M059J (cell line): Measurements from ENCODE around the gene FAM236B. TPM values are rescaled to one million over a fixed set of nuclear protein-coding genes. Genes with fewer than 3 reads are reported as not detected.
"Not testable (repeated sequence)": the region's sequence is repeated elsewhere in the genome, so short reads cannot be mapped to it uniquely, and the experiment has no call there.

Source experiments
- DNase-seq: peaks from one replicate; pipeline ENCODE4 v3.0.0-alpha.2; 2012; ENCODE audit warnings: low read depth
- total RNA-seq: library from RNA; depleted of rRNA; stranded (reverse); fragments of >200 nt; shearing (Covaris generic); gene quantifications from 2 replicates; pipeline ENCODE4 v1.2.3, GENCODE V29; 2014; rRNA removed

Gene FAM236B
- total RNA-seq = not detected in 2 replicates

- DNase-seq = not testable (repeated sequence)
These were observed at the start of gene FAM236B for GRCh38 chrX:72782560-72782959. Gene FAM236B (minus strand): TSS chrX:72782660. CDS start chrX:72782560, 100 bp downstream.

- not testable (repeated sequence) for DNase-seq
These were observed 48.2 kb upstream of the FAM236B start for GRCh38 chrX:72830701-72831100.

GRCh38 chrX:72808110-72808509 is 25.6 kb upstream of the FAM236B start, which contains the start of gene FAM236D:
Gene FAM236D (minus strand): TSS chrX:72808210. CDS start chrX:72808110, 100 bp downstream.
- DNase-seq = not testable (repeated sequence)

- not testable (repeated sequence) for DNase-seq
These were observed 7.9 kb upstream of the FAM236B start for GRCh38 chrX:72790390-72790789.

- DNase-seq = not testable (repeated sequence)
These were observed 5.7 kb upstream of the FAM236B start for GRCh38 chrX:72788142-72788541.

GRCh38 chrX:72783964-72784363 is 1.5 kb upstream of the FAM236B start:
- not testable (repeated sequence) for DNase-seq

GRCh38 chrX:72783365-72783936 is 991 bp upstream of the FAM236B start:
- DNase-seq = not testable (repeated sequence)

GRCh38 chrX:72778146-72778545 is 4.3 kb downstream of the FAM236B start:
- not testable (repeated sequence) for DNase-seq

- DNase-seq = not testable (repeated sequence)
These were observed 5.0 kb downstream of the FAM236B start for GRCh38 chrX:72777467-72777790.

GRCh38 chrX:72776653-72777466 is 5.6 kb downstream of the FAM236B start, which contains the start of gene DMRTC1B:
Gene DMRTC1B (plus strand): TSS chrX:72776890. CDS start chrX:72845136, 68,246 bp downstream.
- DNase-seq = not testable (repeated sequence)

GRCh38 chrX:72760454-72760853 is 22.0 kb downstream of the FAM236B start:
- not testable (repeated sequence) for DNase-seq

GRCh38 chrX:72748545-72748944 is 33.9 kb downstream of the FAM236B start:
- DNase-seq = not testable (repeated sequence)

- not testable (repeated sequence) for DNase-seq
These were observed 36.9 kb downstream of the FAM236B start for GRCh38 chrX:72745546-72745945.

GRCh38 chrX:72735561-72735960 is 46.9 kb downstream of the FAM236B start:
- no peak for DNase-seq

- DNase-seq = not testable (repeated sequence)
These were observed 48.8 kb downstream of the FAM236B start for GRCh38 chrX:72733636-72734035.

Other genes starting within 250 kb of the FAM236B start
- 38.3 and 68.8 TPM in 2 replicates for gene HDAC8, start 209.8 kb downstream of the FAM236B start, total RNA-seq
- gene PHKA1, start 68.4 kb downstream of the FAM236B start, total RNA-seq = 0.12 and 0.20 TPM in 2 replicates
- not detected in 2 replicates for gene DMRTC1B, start 5.8 kb downstream of the FAM236B start, total RNA-seq
- gene FAM236D, start 25.6 kb upstream of the FAM236B start, total RNA-seq = not detected in 2 replicates
- gene FAM236C, start 130.0 kb upstream of the FAM236B start, total RNA-seq = not detected in 2 replicates
- not detected in 2 replicates for gene FAM236A, start 155.5 kb upstream of the FAM236B start, total RNA-seq
- gene DMRTC1, start 161.2 kb upstream of the FAM236B start, total RNA-seq = not detected in 2 replicates
- gene PABPC1L2B, start 220.3 kb upstream of the FAM236B start, total RNA-seq = not detected in 2 replicates